Measurements from ENCODE around the gene CPNE4. TPM values are rescaled to one million over a fixed set of nuclear protein-coding genes. Genes with fewer than 3 reads are reported as not detected.
"Not testable (repeated sequence)": the region's sequence is repeated elsewhere in the genome, so short reads cannot be mapped to it uniquely, and the experiment has no call there.

Gene CPNE4
- total and polyA plus RNA-seq, 5 experiments from 2014 or later: not detected

- H3K4me1 Mint-ChIP-seq, H3K27ac Mint-ChIP-seq, H3K9me3 Mint-ChIP-seq, DNase-seq, POLR2A ChIA-PET, H3K36me3 Mint-ChIP-seq, H3K4me3 Mint-ChIP-seq, ATAC-seq: not testable (repeated sequence)
- peaks cover 0 to 10% (median 2%) of the 10 kb centered on the region in 5 donors for H3K27me3 Mint-ChIP-seq
Observed at GRCh38 chr3:131885871-131886270, 148.9 kb downstream of the CPNE4 start.

- Mint-ChIP-seq H3K27ac (no peak overlapping the region), H3K36me3 (no peaks in the 10 kb centered on the region), H3K4me1 (no peaks in the 10 kb centered on the region), H3K27me3 (peaks cover 0 to 10% (median 3%) of the 10 kb centered on the region in 5 donors), H3K9me3 (peaks cover 0 to 4% (median 0%) of the 10 kb centered on the region in 9 donors), H3K4me3 (no peak overlapping the region)
- DNase-seq (no peak), ATAC-seq (no peak)
- POLR2A ChIA-PET: no interaction called here
Observed at GRCh38 chr3:131883711-131884407, 151.0 kb downstream of the CPNE4 start.

GRCh38 chr3:131883086-131883485, 151.7 kb downstream of the CPNE4 start:
- POLR2A ChIA-PET: no interaction called here
- H3K9me3 Mint-ChIP-seq: peaks cover 0 to 4% (median 0%) of the 10 kb centered on the region in 9 donors
- H3K4me3 Mint-ChIP-seq: no peak overlapping the region
- H3K36me3 Mint-ChIP-seq: no peaks in the 10 kb centered on the region
- peaks cover 0 to 11% (median 3%) of the 10 kb centered on the region in 5 donors for H3K27me3 Mint-ChIP-seq
- H3K4me1 Mint-ChIP-seq: no peaks in the 10 kb centered on the region
- ATAC-seq: no peak
- no peak overlapping the region for H3K27ac Mint-ChIP-seq
- no peak for DNase-seq

GRCh38 chr3:131881777-131882176, 153.0 kb downstream of the CPNE4 start:
- DNase-seq (no peak), ATAC-seq (no peak)
- Mint-ChIP-seq H3K9me3 (peaks cover 0 to 4% (median 0%) of the 10 kb centered on the region in 9 donors), H3K27me3 (peaks cover 0 to 11% (median 0%) of the 10 kb centered on the region in 5 donors), H3K4me1 (no peaks in the 10 kb centered on the region), H3K27ac (no peak overlapping the region), H3K36me3 (no peaks in the 10 kb centered on the region), H3K4me3 (no peak overlapping the region)
- POLR2A ChIA-PET: no interaction called here

GRCh38 chr3:131880948-131881347, 153.9 kb downstream of the CPNE4 start:
- H3K27ac Mint-ChIP-seq: no peak overlapping the region
- no peaks in the 10 kb centered on the region for H3K36me3 Mint-ChIP-seq
- H3K4me1 Mint-ChIP-seq: no peaks in the 10 kb centered on the region
- H3K9me3 Mint-ChIP-seq: peaks cover 0 to 4% (median 0%) of the 10 kb centered on the region in 9 donors
- peaks cover 0 to 11% (median 0%) of the 10 kb centered on the region in 5 donors for H3K27me3 Mint-ChIP-seq
- ATAC-seq (no peak), DNase-seq (no peak)
- H3K4me3 Mint-ChIP-seq: no peak overlapping the region
- POLR2A ChIA-PET: no interaction called here

- no peak for ATAC-seq
- Mint-ChIP-seq H3K27ac (no peak overlapping the region), H3K36me3 (peaks cover 0 to 5% (median 0%) of the 10 kb centered on the region in 3 donors), H3K4me3 (no peak overlapping the region), H3K4me1 (no peaks in the 10 kb centered on the region), H3K27me3 (peaks cover 0 to 29% (median 10%) of the 10 kb centered on the region in 5 donors), H3K9me3 (peaks cover 0 to 11% (median 5%) of the 10 kb centered on the region in 9 donors)
- DNase-seq: no peak
- POLR2A ChIA-PET: no interaction called here
Observed at GRCh38 chr3:131868203-131868602, 166.6 kb downstream of the CPNE4 start.

GRCh38 chr3:131856171-131856570, 178.6 kb downstream of the CPNE4 start:
- Mint-ChIP-seq H3K9me3 (no peaks in the 10 kb centered on the region), H3K27me3 (peaks cover 0 to 3% (median 0%) of the 10 kb centered on the region in 5 donors), H3K4me1 (no peaks in the 10 kb centered on the region), H3K4me3 (no peak overlapping the region), H3K27ac (no peak overlapping the region), H3K36me3 (no peaks in the 10 kb centered on the region)
- DNase-seq: no peak
- ATAC-seq: no peak
- POLR2A ChIA-PET: no interaction called here

- H3K4me1 Mint-ChIP-seq: no peaks in the 10 kb centered on the region
- POLR2A ChIA-PET: no interaction called here
- H3K27ac Mint-ChIP-seq: no peak overlapping the region
- peaks cover 1 to 5% (median 4%) of the 10 kb centered on the region in 5 donors for H3K27me3 Mint-ChIP-seq
- H3K9me3 Mint-ChIP-seq: no peaks in the 10 kb centered on the region
- no peaks in the 10 kb centered on the region for H3K36me3 Mint-ChIP-seq
- ATAC-seq (no peak), DNase-seq (no peak)
- H3K4me3 Mint-ChIP-seq: no peak overlapping the region
Observed at GRCh38 chr3:131850223-131850622, 184.6 kb downstream of the CPNE4 start.

GRCh38 chr3:131849616-131850015, 185.2 kb downstream of the CPNE4 start:
- H3K27me3 Mint-ChIP-seq: peaks cover 1 to 7% (median 5%) of the 10 kb centered on the region in 5 donors
- no peaks in the 10 kb centered on the region for H3K36me3 Mint-ChIP-seq
- H3K27ac Mint-ChIP-seq: no peak overlapping the region
- no peaks in the 10 kb centered on the region for H3K4me1 Mint-ChIP-seq
- ATAC-seq (no peak), DNase-seq (no peak)
- POLR2A ChIA-PET: no interaction called here
- no peak overlapping the region for H3K4me3 Mint-ChIP-seq
- no peaks in the 10 kb centered on the region for H3K9me3 Mint-ChIP-seq

- POLR2A ChIA-PET: no interaction called here
- Mint-ChIP-seq H3K27ac (no peak overlapping the region), H3K36me3 (no peaks in the 10 kb centered on the region), H3K4me1 (no peaks in the 10 kb centered on the region), H3K9me3 (no peaks in the 10 kb centered on the region), H3K27me3 (peaks cover 1 to 7% (median 5%) of the 10 kb centered on the region in 5 donors), H3K4me3 (no peak overlapping the region)
- ATAC-seq (no peak), DNase-seq (no peak)
Observed at GRCh38 chr3:131847966-131848510, 186.8 kb downstream of the CPNE4 start.

- POLR2A ChIA-PET: no interaction called here
- Mint-ChIP-seq H3K9me3 (no peaks in the 10 kb centered on the region), H3K4me3 (no peak overlapping the region), H3K27me3 (peaks cover 1 to 7% (median 4%) of the 10 kb centered on the region in 5 donors), H3K27ac (no peak overlapping the region), H3K4me1 (no peaks in the 10 kb centered on the region), H3K36me3 (no peaks in the 10 kb centered on the region)
- no peak for DNase-seq
- ATAC-seq: no peak
Observed at GRCh38 chr3:131846296-131846924, 188.4 kb downstream of the CPNE4 start.

- Mint-ChIP-seq H3K27me3 (peaks cover 0 to 7% (median under 1%) of the 10 kb centered on the region in 5 donors), H3K36me3 (no peaks in the 10 kb centered on the region), H3K9me3 (no peaks in the 10 kb centered on the region), H3K4me3 (no peak overlapping the region), H3K27ac (no peak overlapping the region), H3K4me1 (no peaks in the 10 kb centered on the region)
- POLR2A ChIA-PET: no interaction called here
- ATAC-seq (no peak), DNase-seq (no peak)
Observed at GRCh38 chr3:131843174-131843573, 191.6 kb downstream of the CPNE4 start.

- Mint-ChIP-seq H3K9me3 (no peaks in the 10 kb centered on the region), H3K4me3 (no peak overlapping the region), H3K4me1 (no peaks in the 10 kb centered on the region), H3K27ac (no peak overlapping the region), H3K27me3 (peaks cover 0 to 11% (median 2%) of the 10 kb centered on the region in 5 donors), H3K36me3 (no peaks in the 10 kb centered on the region)
- no peak for DNase-seq
- POLR2A ChIA-PET: no interaction called here
- ATAC-seq: no peak
Observed at GRCh38 chr3:131840156-131840797, 194.5 kb downstream of the CPNE4 start.

All from naive thymus-derived CD8-positive, alpha-beta T cell (primary cell).